ENCODE results near the gene FRZB. TPM values are rescaled to one million over a fixed set of nuclear protein-coding genes. Genes with fewer than 3 reads are reported as not detected.

FRZB gene
- total RNA-seq, 2 experiments from 2014 or later: not detected

DNA sequence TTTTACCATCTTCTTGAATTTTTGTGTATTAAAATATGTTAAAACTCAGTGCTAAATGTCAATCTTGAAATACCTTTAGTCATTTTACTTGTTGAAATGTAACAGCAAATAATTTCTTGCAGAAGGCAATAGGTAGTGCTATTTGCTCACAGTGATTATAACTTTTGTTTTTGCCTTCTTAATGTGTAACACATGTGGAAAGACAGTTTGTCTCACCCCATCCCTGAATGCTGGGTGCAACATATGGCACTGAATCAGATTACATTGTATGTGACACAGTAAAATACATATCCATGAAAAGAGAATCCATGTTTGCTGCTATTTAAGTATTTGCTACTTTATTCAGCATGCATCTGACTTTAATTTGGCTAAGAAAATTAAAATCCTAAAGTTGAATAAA lies 35.3 kb downstream of the FRZB start:
- DNase-seq (no peak), ATAC-seq (no peak)
- Mint-ChIP-seq H3K27me3 (peaks cover 20% of the 10 kb centered on the region), H3K27ac (no peak overlapping the region), H3K9me3 (ENCODE audit: low read depth) (no peaks in the 10 kb centered on the region), H3K36me3 (ENCODE audit: low read depth) (no peaks in the 10 kb centered on the region), H3K4me3 (no peak overlapping the region), H3K4me1 (no peaks in the 10 kb centered on the region)
- ChIA-PET POLR2A (no interaction called here), CTCF (no interaction called here)
- intact Hi-C loops (cut with DNase I, micrococcal nuclease): no loop called here

DNA sequence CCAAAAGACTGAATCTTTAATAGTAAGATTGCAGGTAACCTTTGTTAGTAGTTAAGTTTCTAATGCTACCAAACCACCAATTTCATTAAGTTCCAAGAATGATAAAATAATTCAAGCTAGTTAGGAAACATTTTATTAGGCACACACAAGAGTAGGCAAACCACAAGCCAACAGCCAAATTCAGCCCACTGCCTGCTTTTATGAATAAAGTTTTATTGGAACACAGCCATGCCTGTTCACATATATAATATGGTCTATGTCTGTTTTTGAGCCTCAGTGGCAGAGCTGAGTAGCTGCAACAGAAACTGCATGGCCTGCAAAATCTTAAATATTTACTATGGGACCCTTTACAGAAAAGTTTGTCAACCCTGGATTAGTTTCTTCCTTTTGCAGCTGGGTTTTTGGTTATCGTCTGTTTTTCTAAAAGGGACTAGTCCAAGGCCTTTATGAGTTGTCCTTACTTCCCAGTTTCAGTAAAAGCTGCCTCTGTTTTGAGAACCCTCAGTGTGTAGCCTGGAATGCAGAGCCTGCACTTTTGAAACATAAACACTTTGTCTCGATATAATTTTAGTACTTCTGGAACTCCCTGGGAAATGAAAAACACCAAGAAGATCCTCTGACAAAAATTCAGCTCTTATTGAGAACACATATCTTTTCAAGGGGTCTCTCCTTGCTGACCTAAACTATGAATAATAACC lies 39.1 kb downstream of the FRZB start:
- no peaks in the 10 kb centered on the region for H3K9me3 Mint-ChIP-seq (ENCODE audit: low read depth)
- H3K4me1 Mint-ChIP-seq: no peaks in the 10 kb centered on the region
- no peaks in the 10 kb centered on the region for H3K36me3 Mint-ChIP-seq (ENCODE audit: low read depth)
- H3K27me3 Mint-ChIP-seq: peaks cover 14% of the 10 kb centered on the region
- H3K4me3 Mint-ChIP-seq: no peak overlapping the region
- ChIA-PET POLR2A (no interaction called here), CTCF (no interaction called here)
- DNase-seq (no peak), ATAC-seq (no peak)
- H3K27ac Mint-ChIP-seq: no peak overlapping the region
- intact Hi-C loops (cut with DNase I, micrococcal nuclease): no loop called here

DNA sequence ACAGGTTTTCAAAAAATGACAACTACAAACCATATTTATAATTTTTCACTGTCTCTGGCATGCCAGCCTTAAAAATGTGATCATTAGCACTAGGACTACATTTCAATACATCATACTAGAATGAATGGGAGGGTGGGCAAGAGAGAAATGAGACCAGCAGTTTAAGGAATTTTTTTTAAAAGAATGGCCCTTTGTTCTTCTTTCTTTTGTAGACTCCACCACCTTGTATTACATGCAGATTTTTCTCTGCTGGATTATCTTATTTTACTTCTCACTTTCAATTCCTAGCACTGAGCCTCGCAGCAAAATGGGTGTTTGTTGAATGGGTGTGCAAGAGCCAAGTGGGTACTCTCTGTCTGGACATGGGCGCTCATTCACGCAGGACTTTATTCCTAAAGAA lies 39.9 kb downstream of the FRZB start:
- no peak overlapping the region for H3K4me3 Mint-ChIP-seq
- POLR2A ChIA-PET: no interaction called here
- CTCF ChIA-PET: interaction anchor here (1.0 kb wide), 1 partner anchor 418 kb away, joined by 3 read pairs; no protein-coding TSS in a partner anchor
- ATAC-seq (no peak), DNase-seq (no peak)
- no peaks in the 10 kb centered on the region for H3K9me3 Mint-ChIP-seq (ENCODE audit: low read depth)
- peaks cover 11% of the 10 kb centered on the region for H3K27me3 Mint-ChIP-seq
- no peaks in the 10 kb centered on the region for H3K4me1 Mint-ChIP-seq
- intact Hi-C loops (cut with DNase I, micrococcal nuclease): no loop called here
- no peak overlapping the region for H3K27ac Mint-ChIP-seq
- H3K36me3 Mint-ChIP-seq (ENCODE audit: low read depth): no peaks in the 10 kb centered on the region

DNA sequence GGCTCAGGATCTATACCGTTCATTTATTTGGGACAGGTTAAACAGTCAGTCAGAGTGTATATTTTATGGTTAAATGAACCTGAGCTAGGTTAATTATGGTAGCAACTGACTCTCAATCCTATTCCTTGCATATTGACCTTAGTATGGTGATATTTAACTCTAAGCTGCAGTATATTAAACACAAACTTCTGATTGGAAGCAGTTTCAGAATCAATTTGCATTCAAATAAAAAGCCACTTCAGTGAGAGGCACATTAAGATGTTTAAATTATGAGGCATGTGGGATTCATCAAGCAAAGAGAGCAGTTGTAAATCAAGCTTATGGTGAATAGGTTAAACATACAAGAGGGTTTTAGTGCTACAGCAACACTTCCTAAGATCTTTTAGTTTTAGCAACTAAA lies 40.4 kb downstream of the FRZB start:
- no peaks in the 10 kb centered on the region for H3K9me3 Mint-ChIP-seq (ENCODE audit: low read depth)
- DNase-seq (no peak), ATAC-seq (no peak)
- no peak overlapping the region for H3K27ac Mint-ChIP-seq
- H3K4me1 Mint-ChIP-seq: no peaks in the 10 kb centered on the region
- H3K4me3 Mint-ChIP-seq: no peak overlapping the region
- ChIA-PET POLR2A (no interaction called here), CTCF (interaction anchor here (1.0 kb wide), 1 partner anchor 418 kb away, joined by 3 read pairs; no protein-coding TSS in a partner anchor)
- intact Hi-C loops (cut with DNase I, micrococcal nuclease): no loop called here
- H3K27me3 Mint-ChIP-seq: peaks cover 11% of the 10 kb centered on the region
- no peaks in the 10 kb centered on the region for H3K36me3 Mint-ChIP-seq (ENCODE audit: low read depth)

DNA sequence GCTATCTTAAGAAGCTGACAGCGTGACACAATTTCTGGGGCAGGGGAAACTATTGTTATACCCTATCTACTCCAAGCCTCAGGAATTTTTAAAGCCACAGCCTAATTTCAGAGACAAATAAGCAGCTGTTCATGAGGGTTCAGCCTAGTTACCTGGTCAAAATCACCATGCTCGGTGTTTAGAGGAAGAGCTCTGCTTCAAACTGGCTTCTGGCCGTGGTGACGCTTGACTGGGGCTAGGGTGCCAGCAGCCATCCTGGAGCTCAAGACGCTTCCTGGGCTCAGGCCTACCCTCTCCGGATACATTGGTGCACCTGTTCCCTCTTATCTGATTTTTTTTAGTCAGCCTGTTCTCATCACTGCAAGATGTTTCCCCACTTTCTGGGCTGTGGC lies 41.7 kb downstream of the FRZB start:
- POLR2A ChIA-PET: no interaction called here
- no peaks in the 10 kb centered on the region for H3K36me3 Mint-ChIP-seq (ENCODE audit: low read depth)
- no peaks in the 10 kb centered on the region for H3K4me1 Mint-ChIP-seq

DNA sequence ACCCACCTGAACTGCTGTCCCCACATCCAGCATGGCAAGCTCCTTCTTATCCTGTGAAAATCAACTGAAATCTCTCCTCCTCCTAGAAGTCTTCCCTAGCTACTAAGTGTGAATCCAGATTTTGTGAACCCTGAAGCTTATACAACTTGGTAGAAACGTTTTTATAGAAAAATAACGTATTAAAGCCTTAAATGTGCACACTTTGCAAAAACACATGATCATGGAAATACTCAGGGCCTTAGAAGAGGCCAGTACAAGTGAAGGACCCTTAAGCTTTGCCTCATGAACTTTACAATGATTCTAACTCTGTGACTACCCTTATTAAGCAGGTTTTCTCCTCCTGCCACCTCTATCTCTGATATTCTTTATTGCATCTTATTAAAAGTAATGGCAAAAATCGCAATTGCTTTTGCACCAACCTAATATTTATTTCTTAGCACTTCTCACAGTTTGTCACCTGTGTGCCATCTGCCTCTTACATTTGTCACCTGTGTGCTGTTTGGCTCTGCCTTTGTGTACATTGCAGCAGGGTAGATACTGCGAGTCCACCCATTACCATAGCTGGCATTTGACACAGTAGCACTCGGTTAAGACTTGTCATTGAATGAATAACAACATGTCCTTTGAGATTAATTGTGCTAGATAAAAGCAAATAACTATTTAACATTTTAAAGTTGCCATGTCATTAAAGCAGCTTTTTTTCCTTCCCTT lies 42.2 kb downstream of the FRZB start:
- CTCF ChIA-PET: interaction anchor here (0.6 to 0.7 kb wide), 4 partner anchors 168 to 1354 kb away, joined by 3 read pairs; no protein-coding TSS in a partner anchor
- Mint-ChIP-seq H3K4me1 (no peaks in the 10 kb centered on the region), H3K36me3 (ENCODE audit: low read depth) (no peaks in the 10 kb centered on the region), H3K27ac (no peak overlapping the region), H3K27me3 (peaks cover 3% of the 10 kb centered on the region), H3K4me3 (no peak overlapping the region), H3K9me3 (ENCODE audit: low read depth) (no peaks in the 10 kb centered on the region)
- POLR2A ChIA-PET: no interaction called here
- ATAC-seq: no peak
- intact Hi-C loops (cut with DNase I, micrococcal nuclease): no loop called here
- DNase-seq: no peak

More for the DNA sequence above, 41.7 kb downstream of the FRZB start:
- CTCF ChIA-PET: interaction anchor here (0.7 kb wide), 1 partner anchor 168 kb away, joined by 3 read pairs; no protein-coding TSS in a partner anchor
- no peak overlapping the region for H3K4me3 Mint-ChIP-seq
- intact Hi-C loops (cut with DNase I, micrococcal nuclease): no loop called here
- ATAC-seq (no peak), DNase-seq (no peak)
- no peaks in the 10 kb centered on the region for H3K9me3 Mint-ChIP-seq (ENCODE audit: low read depth)
- H3K27me3 Mint-ChIP-seq: peaks cover 8% of the 10 kb centered on the region
- H3K27ac Mint-ChIP-seq: no peak overlapping the region

DNA sequence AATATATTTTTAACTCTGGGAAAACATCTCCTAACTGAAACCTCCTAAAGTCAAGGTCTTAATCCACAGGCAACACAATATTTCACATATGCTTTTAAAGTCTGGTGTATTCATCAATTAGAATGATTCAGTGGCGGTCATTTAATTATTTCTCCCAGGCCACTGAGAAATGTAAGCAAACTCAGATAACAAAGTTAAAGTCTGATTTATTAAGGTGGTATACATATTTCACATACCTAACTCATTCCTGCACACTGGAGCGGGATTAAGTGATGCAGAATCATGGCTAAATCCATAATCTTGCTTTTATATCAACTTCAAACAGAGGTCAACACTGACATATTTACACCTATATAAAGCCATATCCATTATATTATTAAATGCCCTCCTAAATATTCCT lies 43.7 kb downstream of the FRZB start:
- CTCF ChIA-PET: no interaction called here
- Mint-ChIP-seq H3K27ac (no peak overlapping the region), H3K4me1 (no peaks in the 10 kb centered on the region), H3K9me3 (ENCODE audit: low read depth) (no peaks in the 10 kb centered on the region), H3K27me3 (peaks cover 2% of the 10 kb centered on the region), H3K4me3 (no peak overlapping the region), H3K36me3 (ENCODE audit: low read depth) (no peaks in the 10 kb centered on the region)
- ATAC-seq (no peak), DNase-seq (no peak)
- intact Hi-C loops (cut with DNase I, micrococcal nuclease): no loop called here
- POLR2A ChIA-PET: no interaction called here

DNA sequence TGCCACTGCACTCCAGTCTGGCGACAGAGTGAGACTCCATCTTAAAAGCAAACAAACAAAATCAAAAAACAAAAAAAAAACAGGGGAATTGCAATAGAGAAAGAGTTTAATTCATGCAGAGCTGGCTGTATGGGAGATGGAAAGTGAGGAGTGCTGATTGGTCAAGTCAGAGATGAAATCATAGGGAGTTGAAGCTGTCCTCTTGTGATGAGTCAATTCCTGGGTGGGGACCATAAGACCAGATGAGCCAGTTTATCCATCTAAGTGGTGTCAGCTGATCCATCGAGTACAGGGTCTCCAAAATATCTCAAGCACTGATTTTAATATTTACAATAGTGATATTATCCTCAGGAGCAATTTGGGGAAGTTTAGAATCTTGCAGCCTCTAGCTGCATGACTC lies 45.3 kb downstream of the FRZB start:
- CTCF ChIA-PET: no interaction called here
- H3K36me3 Mint-ChIP-seq (ENCODE audit: low read depth): no peaks in the 10 kb centered on the region
- no peak overlapping the region for H3K27ac Mint-ChIP-seq
- POLR2A ChIA-PET: interaction anchor here (0.6 kb wide), 1 partner anchor 1803 kb away, joined by 7 read pairs; no protein-coding TSS in a partner anchor
- peaks cover 4% of the 10 kb centered on the region for H3K27me3 Mint-ChIP-seq
- H3K4me3 Mint-ChIP-seq: no peak overlapping the region
- H3K4me1 Mint-ChIP-seq: no peaks in the 10 kb centered on the region
- intact Hi-C loops (cut with DNase I, micrococcal nuclease): no loop called here
- no peak for DNase-seq
- H3K9me3 Mint-ChIP-seq (ENCODE audit: low read depth): no peaks in the 10 kb centered on the region
- no peak for ATAC-seq

DNA sequence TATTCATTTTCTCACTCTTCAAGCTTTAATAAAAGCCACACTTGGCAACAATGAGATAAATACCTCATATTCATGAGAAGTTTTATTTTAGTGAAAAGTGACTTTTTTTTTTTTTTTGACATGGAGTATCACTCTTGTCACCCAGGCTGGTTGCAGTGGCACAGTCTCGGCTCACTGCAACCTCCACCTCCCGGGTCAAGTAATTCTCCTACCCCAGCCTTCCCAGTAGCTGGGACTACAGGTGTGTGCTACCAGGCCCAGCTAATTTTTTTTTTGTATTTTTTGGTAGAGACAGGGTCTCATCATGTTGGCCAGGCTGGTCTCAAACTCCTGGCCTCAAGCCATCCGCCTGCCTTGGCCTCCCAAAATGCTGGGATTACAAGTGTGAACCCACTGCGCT lies 47.0 kb downstream of the FRZB start:
- Mint-ChIP-seq H3K4me3 (no peak overlapping the region), H3K36me3 (ENCODE audit: low read depth) (no peaks in the 10 kb centered on the region), H3K27ac (no peak overlapping the region), H3K27me3 (peaks cover 4% of the 10 kb centered on the region), H3K9me3 (ENCODE audit: low read depth) (no peaks in the 10 kb centered on the region), H3K4me1 (no peaks in the 10 kb centered on the region)
- DNase-seq: no peak
- CTCF ChIA-PET: interaction anchor here (1.5 kb wide), 1 partner anchor 12 kb away, joined by 3 read pairs; no protein-coding TSS in a partner anchor
- ATAC-seq: no peak
- POLR2A ChIA-PET: no interaction called here
- intact Hi-C loops (cut with DNase I, micrococcal nuclease): no loop called here

DNA sequence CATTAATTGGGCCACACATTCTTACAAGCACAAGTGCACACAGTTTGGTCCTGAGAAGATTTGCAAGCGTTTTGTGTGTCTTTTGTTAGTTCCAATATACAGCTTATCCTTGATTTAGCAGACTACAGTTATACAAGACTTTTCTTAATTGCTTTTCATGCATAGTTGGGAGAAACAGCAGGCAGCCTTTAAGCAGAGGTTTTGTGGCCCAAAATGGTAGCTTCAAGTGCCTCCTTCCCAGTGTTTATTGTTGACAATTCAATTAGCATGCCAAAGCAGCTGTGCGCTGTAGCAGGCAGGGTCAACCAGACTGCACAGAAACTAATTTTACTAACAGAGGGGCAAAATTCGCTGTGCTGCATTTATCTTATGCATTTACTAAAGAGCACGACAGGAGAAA lies 47.5 kb downstream of the FRZB start:
- CTCF ChIA-PET: interaction anchor here (1.5 kb wide), 1 partner anchor 12 kb away, joined by 3 read pairs; no protein-coding TSS in a partner anchor
- POLR2A ChIA-PET: no interaction called here
- peaks cover 4% of the 10 kb centered on the region for H3K27me3 Mint-ChIP-seq

DNA sequence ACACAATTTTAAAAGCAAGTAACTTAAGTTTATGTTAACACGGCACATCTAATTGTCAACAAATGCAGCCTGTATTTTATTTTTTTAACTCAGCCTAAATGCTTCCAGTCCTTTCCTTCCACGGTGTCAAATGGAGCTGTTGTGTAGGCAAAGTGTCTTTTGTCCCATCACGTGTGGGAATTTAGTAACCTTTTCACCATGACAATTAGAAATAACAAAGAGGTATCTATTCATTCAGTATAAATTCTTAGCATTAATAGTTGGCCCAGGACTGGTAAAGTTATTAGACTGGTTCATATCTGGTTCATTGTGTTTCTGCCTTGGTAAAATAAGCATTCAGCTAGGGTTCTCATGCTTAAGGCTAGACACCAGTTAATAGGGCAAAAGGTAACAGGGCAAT lies 47.9 kb downstream of the FRZB start:
- Mint-ChIP-seq H3K4me3 (no peak overlapping the region), H3K36me3 (ENCODE audit: low read depth) (no peaks in the 10 kb centered on the region), H3K27me3 (peaks cover 2% of the 10 kb centered on the region), H3K9me3 (ENCODE audit: low read depth) (no peaks in the 10 kb centered on the region), H3K4me1 (no peaks in the 10 kb centered on the region), H3K27ac (no peak overlapping the region)
- CTCF ChIA-PET: no interaction called here
- intact Hi-C loops (cut with DNase I, micrococcal nuclease): no loop called here
- DNase-seq (no peak), ATAC-seq (no peak)
- POLR2A ChIA-PET: no interaction called here

More for the DNA sequence above, 47.5 kb downstream of the FRZB start:
- Mint-ChIP-seq H3K4me3 (no peak overlapping the region), H3K9me3 (ENCODE audit: low read depth) (no peaks in the 10 kb centered on the region), H3K27ac (no peak overlapping the region), H3K36me3 (ENCODE audit: low read depth) (no peaks in the 10 kb centered on the region), H3K4me1 (no peaks in the 10 kb centered on the region)
- intact Hi-C loops (cut with DNase I, micrococcal nuclease): no loop called here
- DNase-seq: no peak
- no peak for ATAC-seq

DNA sequence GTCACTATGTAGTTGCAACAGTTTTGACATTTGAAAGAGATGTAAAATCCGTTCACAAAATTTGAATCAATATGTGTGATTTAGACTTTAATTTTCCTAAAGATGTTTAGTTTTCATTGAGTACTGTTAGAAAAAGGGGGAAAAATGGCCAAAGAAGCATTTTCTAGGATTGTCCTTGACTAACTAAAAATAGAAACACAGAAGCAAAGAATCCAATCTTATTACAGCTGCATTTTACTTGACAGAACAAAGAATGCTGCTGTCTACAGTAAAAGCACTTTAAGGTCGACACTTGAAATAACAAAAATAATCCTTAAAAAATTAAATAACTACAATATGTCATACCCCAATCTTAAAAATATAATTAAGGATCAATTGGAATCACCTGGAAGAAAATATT lies 48.9 kb downstream of the FRZB start:
- ChIA-PET CTCF (interaction anchor here (0.7 to 1.4 kb wide), 2 partner anchors 13 to 76 kb away, joined by 3 read pairs; no protein-coding TSS in a partner anchor), POLR2A (interaction anchor here (0.7 kb wide), 1 partner anchor 165 kb away, joined by 3 read pairs; no protein-coding TSS in a partner anchor)
- Mint-ChIP-seq H3K27me3 (peaks cover 2% of the 10 kb centered on the region), H3K27ac (no peak overlapping the region), H3K9me3 (ENCODE audit: low read depth) (no peaks in the 10 kb centered on the region), H3K36me3 (ENCODE audit: low read depth) (no peaks in the 10 kb centered on the region), H3K4me3 (no peak overlapping the region), H3K4me1 (no peaks in the 10 kb centered on the region)
- ATAC-seq: no peak
- intact Hi-C loops (cut with DNase I, micrococcal nuclease): no loop called here
- DNase-seq: no peak

Data from activated CD4-positive, alpha-beta T cell treated with anti-CD3 and anti-CD28 coated beads for 36 hours (primary cell).